Measurements from ENCODE around the gene FSIP1. TPM values are rescaled to one million over a fixed set of nuclear protein-coding genes. Genes with fewer than 3 reads are reported as not detected.

The FSIP1 gene
- total RNA-seq, 1 donor from 2014 or later: 0.53 TPM

DNA sequence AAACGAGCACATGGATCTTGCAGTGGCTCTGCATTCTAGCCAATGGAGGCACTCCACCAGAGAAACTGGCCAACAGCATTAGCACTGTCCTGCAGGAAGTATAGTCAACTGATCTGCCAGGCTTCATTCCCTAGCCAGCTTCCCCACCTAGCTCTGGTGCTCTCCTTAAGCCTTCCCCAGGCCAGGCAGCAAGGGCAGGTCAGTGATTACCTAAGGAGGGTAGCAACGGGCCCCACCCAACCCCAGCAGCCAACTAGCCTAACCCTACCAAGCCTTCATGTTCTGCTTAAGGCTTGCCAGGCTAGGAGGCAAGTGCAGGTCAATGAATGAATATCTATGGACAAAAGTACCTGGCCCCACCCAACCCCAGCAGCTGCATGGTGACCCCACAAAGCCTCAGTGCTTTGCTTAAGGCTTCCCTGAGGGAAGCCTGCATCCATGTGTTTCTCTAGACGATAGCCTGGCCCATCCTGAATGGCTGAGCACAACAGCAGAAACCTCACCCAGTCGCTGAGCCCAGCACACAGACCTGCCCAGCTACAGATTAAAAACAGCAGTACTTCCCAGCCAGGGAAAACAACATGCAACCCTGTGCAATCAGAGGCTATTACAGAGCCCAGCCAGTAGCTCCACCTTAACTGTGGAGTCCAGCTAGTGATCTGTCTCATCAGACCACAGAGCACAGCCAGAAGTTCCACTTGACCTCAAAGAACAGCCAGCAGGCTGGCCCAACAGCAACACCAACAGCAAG lies 173.3 kb downstream of the FSIP1 start:
- Mint-ChIP-seq H3K27me3 (peaks cover 7% of the 10 kb centered on the region), H3K9me3 (peaks cover 18% of the 10 kb centered on the region), H3K36me3 (ENCODE audit: low read depth) (peaks cover 2% of the 10 kb centered on the region), H3K4me3 (no peak overlapping the region), H3K27ac (no peak overlapping the region), H3K4me1 (no peaks in the 10 kb centered on the region)
- ATAC-seq (ENCODE audit: low read depth): no peak
- ChIA-PET POLR2A (no interaction called here), CTCF (no interaction called here)
- DNase-seq: no peak
- intact Hi-C loops (cut with micrococcal nuclease): no loop called here
- TF ChIP-seq CTCF (IDR thresholded peaks at IDR 0.05): no peak

DNA sequence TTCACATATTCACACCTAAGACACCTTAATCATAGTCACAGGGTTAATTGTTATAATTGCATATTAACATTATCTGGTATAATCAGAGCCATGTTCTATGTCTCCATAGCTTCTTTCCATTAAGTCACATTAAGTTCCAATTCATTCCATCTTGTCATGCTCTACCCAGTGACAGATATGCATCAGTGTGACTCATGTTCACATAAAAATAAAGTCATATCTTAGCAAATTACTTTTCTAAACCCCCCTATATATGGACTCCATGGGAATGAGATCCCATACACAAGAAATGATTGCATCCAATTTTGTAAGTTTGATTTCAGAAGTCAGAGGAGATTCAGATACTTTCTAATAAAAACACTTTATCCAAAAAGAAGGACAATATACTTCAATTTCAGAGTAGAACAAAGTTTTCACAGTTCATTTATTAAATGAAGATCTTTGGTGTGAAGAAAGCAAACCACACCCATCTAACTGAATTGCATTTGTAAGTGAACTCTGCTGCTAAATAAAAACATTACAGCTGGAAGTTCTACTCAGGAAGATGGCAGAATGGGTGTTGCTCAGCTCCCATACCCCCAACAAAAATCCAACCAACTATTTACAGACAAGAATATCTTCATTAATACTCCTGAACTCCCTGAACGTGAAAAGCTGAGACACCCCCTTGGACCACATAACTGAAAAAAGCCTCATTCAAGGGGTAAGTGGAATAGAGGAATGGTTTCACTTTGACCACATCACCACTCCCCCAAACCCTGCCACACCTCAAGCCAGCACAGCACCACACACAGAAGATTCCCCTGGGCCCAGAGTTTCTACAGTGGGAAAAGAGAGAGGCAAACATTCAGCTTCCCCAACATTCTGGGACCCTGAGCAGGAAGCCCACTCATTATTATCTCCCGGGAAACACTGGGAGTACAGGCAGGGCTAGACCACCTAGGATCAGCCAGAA lies 174.2 kb downstream of the FSIP1 start:
- POLR2A ChIA-PET: no interaction called here
- peaks cover 18% of the 10 kb centered on the region for H3K9me3 Mint-ChIP-seq
- CTCF ChIA-PET: no interaction called here
- H3K4me1 Mint-ChIP-seq: no peaks in the 10 kb centered on the region
- no peak overlapping the region for H3K27ac Mint-ChIP-seq
- no peak for DNase-seq
- no peak for TF ChIP-seq CTCF (IDR thresholded peaks at IDR 0.05)
- H3K36me3 Mint-ChIP-seq (ENCODE audit: low read depth): peaks cover 2% of the 10 kb centered on the region
- no peak for ATAC-seq (ENCODE audit: low read depth)
- peaks cover 7% of the 10 kb centered on the region for H3K27me3 Mint-ChIP-seq
- intact Hi-C loops (cut with micrococcal nuclease): no loop called here
- H3K4me3 Mint-ChIP-seq: no peak overlapping the region

GRCh38 chr15:39605146-39605545 lies 177.5 kb downstream of the FSIP1 start:
- no peak for TF ChIP-seq CTCF (IDR thresholded peaks at IDR 0.05)
- no peak overlapping the region for H3K27ac Mint-ChIP-seq
- H3K36me3 Mint-ChIP-seq (ENCODE audit: low read depth): no peaks in the 10 kb centered on the region
- CTCF ChIA-PET: no interaction called here
- DNase-seq: no peak
- peaks cover 4% of the 10 kb centered on the region for H3K9me3 Mint-ChIP-seq
- intact Hi-C loops (cut with micrococcal nuclease): no loop called here
- ATAC-seq (ENCODE audit: low read depth): no peak
- H3K4me3 Mint-ChIP-seq: no peak overlapping the region
- H3K4me1 Mint-ChIP-seq: no peaks in the 10 kb centered on the region
- POLR2A ChIA-PET: no interaction called here
- H3K27me3 Mint-ChIP-seq: peaks cover 2% of the 10 kb centered on the region

GRCh38 chr15:39602143-39602542 lies 180.5 kb downstream of the FSIP1 start:
- no peak for ATAC-seq (ENCODE audit: low read depth)
- Mint-ChIP-seq H3K4me1 (no peaks in the 10 kb centered on the region), H3K27me3 (peaks cover 3% of the 10 kb centered on the region), H3K36me3 (ENCODE audit: low read depth) (no peaks in the 10 kb centered on the region), H3K9me3 (no peaks in the 10 kb centered on the region), H3K4me3 (no peak overlapping the region), H3K27ac (no peak overlapping the region)
- DNase-seq: no peak
- CTCF ChIA-PET: no interaction called here
- intact Hi-C loops (cut with micrococcal nuclease): no loop called here
- POLR2A ChIA-PET: no interaction called here
- TF ChIP-seq CTCF (IDR thresholded peaks at IDR 0.05): no peak

GRCh38 chr15:39599871-39600270 lies 182.8 kb downstream of the FSIP1 start:
- no peak for DNase-seq
- Mint-ChIP-seq H3K27ac (no peak overlapping the region), H3K9me3 (no peaks in the 10 kb centered on the region), H3K36me3 (ENCODE audit: low read depth) (no peaks in the 10 kb centered on the region), H3K4me1 (no peaks in the 10 kb centered on the region), H3K27me3 (peaks cover 1% of the 10 kb centered on the region), H3K4me3 (no peak overlapping the region)
- no peak for ATAC-seq (ENCODE audit: low read depth)
- intact Hi-C loops (cut with micrococcal nuclease): no loop called here
- ChIA-PET POLR2A (no interaction called here), CTCF (no interaction called here)
- no peak for TF ChIP-seq CTCF (IDR thresholded peaks at IDR 0.05)
